Thyroid gland (tissue), 4 donors: ENCODE results near the gene RAPGEFL1.

ENCODE experiments used
- POLR2A ChIP-seq, 2 donors: fragments of 450-650 bp; IDR thresholded peaks; one replicate each; pipeline ENCODE4 v1.6.1; 2017; ENCODE audit warnings: antibody characterized with exemption in 2 of 2, mild to moderate bottlenecking in 2 of 2, moderate library complexity in 1 of 2
- TF ChIP-seq, protein P1 (sequence below), 6 experiments: fragments of 200-600 bp in 3 of 6; fragments of 450-650 bp in 3 of 6; sonication (generic) in 3 of 6; IDR thresholded peaks; one replicate each; pipeline ENCODE4 v1.5.1; 2016 to 2019; ENCODE audit warnings: antibody characterized with exemption in 6 of 6, mild to moderate bottlenecking in 2 of 6, inconsistent platforms in 1 of 6, moderate library complexity in 1 of 6

DNA sequence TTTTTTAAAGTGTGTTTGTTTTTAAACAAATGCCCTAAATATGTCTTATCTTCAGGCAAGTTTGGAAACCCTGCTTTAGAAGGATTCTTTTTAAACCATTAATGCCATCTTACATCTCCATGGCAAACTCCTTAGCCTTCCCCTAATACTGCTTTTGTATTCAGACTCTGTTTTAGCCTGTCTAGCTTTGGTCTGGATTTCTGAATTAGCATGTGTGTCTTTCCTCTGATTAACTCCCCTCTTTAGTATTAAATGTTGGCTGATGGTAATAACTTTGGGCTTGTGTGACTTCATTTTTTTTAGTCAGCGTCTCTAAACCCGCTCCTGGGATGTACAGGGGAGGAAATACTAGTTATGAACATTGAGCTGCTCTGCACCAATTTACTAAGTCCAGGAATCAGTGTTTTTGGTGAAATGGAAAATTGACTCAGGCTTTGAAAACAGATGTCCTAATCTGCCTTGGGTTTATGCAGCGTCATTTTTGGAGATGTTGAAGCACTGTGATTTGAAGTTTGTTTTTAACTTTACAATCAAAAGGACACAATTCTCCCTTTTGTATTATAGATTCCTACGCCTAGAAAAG, 64.1 kb downstream of the RAPGEFL1 start:
- TF ChIP-seq, protein P1, sequence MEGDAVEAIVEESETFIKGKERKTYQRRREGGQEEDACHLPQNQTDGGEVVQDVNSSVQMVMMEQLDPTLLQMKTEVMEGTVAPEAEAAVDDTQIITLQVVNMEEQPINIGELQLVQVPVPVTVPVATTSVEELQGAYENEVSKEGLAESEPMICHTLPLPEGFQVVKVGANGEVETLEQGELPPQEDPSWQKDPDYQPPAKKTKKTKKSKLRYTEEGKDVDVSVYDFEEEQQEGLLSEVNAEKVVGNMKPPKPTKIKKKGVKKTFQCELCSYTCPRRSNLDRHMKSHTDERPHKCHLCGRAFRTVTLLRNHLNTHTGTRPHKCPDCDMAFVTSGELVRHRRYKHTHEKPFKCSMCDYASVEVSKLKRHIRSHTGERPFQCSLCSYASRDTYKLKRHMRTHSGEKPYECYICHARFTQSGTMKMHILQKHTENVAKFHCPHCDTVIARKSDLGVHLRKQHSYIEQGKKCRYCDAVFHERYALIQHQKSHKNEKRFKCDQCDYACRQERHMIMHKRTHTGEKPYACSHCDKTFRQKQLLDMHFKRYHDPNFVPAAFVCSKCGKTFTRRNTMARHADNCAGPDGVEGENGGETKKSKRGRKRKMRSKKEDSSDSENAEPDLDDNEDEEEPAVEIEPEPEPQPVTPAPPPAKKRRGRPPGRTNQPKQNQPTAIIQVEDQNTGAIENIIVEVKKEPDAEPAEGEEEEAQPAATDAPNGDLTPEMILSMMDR (IDR thresholded peaks at IDR 0.05) = no peak
- TF ChIP-seq POLR2A (IDR thresholded peaks at IDR 0.05) = no peak
